ENCODE results near the gene MAPK1IP1L.

MAPK1IP1L gene

DNA sequence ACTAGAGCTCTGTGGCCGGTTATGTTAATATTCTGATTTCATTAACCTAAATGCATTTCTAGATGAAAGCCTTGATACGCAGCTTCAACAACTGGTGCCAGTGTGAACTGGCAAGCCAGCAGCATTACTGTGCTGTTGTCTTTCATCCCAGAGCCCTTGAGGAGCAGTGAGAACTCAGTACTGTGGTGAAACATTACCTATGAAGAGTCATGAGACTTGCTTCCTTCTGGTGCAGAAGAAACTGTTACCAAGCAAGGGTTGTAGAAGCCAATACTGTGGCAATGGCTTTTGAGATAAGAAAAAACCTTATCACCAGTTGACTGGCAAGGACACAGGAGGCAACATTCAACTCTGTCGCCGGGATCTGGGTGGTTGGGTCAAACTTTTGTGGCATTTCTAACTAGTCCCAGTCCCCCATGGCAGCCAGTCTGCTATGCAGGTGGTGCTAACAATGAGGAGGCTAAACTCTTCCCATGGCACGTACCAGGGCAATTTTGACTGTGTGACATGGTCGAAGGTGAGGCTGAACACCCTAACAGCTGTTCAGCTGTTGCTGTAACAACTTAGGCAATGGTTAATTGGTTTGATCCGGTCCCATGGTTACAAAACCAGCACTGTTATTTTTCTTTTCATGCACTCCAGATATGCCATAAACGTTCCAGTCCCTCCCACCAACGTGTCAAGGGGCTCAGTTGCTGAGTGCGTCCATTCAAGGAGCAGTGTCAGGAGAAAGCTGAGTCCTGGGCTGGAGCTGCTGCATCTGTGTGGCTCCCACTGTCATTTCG, 65.0 kb downstream of the MAPK1IP1L start:
- no peak for DNase-seq
- H3K27me3 Mint-ChIP-seq: no peaks in the 10 kb centered on the region
- H3K27ac Mint-ChIP-seq: no peak overlapping the region
- H3K4me3 Mint-ChIP-seq: no peak overlapping the region
- H3K36me3 Mint-ChIP-seq (ENCODE audit: low read depth): no peaks in the 10 kb centered on the region
- no peaks in the 10 kb centered on the region for H3K9me3 Mint-ChIP-seq
- ATAC-seq: no peak
- H3K4me1 Mint-ChIP-seq: peaks cover 2% of the 10 kb centered on the region

DNA sequence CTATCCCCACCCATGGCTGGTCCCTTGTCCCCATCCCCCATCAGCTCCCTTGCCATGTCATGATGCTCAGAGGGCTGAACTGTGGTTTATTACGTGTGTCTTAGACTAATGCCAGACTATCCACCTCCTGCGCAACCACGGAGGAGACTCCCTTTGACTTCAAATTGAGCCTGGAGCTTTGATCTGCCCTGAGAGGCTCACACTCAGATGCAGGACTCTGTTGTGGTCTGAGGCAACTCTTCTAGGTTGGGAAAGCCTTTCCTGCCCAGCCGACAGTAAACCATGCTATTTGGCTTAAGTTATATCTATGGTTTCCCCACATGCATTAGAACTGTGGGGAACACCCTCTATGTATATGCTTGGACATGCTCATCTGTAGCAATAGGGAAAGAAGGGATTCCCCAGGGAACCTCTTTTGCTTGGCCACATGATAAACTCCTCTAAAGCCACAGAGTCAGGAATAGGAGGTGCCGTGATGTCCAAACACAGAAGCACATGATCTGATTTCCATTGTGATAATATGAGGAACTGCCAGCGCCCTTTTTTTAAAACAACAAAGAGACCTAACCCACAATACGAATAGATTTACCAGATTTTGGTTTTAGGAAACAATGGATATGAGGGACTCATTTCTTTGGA, 66.5 kb downstream of the MAPK1IP1L start:
- H3K4me1 Mint-ChIP-seq: peaks cover 2% of the 10 kb centered on the region
- H3K9me3 Mint-ChIP-seq: no peaks in the 10 kb centered on the region
- ATAC-seq: no peak
- no peak for DNase-seq
- H3K4me3 Mint-ChIP-seq: no peak overlapping the region
- no peaks in the 10 kb centered on the region for H3K27me3 Mint-ChIP-seq
- H3K36me3 Mint-ChIP-seq (ENCODE audit: low read depth): no peaks in the 10 kb centered on the region
- H3K27ac Mint-ChIP-seq: no peak overlapping the region

DNA sequence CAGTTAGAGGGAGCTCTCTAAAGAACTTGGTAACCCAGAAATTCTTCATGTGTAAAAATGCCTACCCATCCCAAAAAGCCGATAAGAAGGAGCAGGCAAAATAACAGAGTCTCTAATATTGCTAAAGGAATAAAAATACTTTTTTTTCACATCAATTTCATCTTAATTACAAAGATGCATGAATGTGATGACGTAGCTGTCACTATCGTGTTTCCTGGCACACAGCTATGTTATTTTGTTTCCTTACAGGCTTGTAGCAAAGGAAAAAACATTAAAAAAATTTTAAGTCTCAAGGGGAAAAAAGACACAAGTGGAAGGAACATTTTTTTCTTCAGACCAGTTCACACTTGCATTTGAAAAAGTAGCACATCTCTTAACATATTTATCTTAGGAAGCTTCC, 67.3 kb downstream of the MAPK1IP1L start:
- Mint-ChIP-seq H3K4me1 (peaks cover 2% of the 10 kb centered on the region), H3K27me3 (no peaks in the 10 kb centered on the region), H3K27ac (no peak overlapping the region), H3K4me3 (no peak overlapping the region), H3K36me3 (ENCODE audit: low read depth) (no peaks in the 10 kb centered on the region), H3K9me3 (no peaks in the 10 kb centered on the region)
- DNase-seq: no peak
- ATAC-seq: no peak
